Measurements from ENCODE around the gene RASGRP1. TPM values are rescaled to one million over a fixed set of nuclear protein-coding genes. Genes with fewer than 3 reads are reported as not detected.

Gene RASGRP1
- total RNA-seq, 1 experiment from 2014 or later: not detected

DNA sequence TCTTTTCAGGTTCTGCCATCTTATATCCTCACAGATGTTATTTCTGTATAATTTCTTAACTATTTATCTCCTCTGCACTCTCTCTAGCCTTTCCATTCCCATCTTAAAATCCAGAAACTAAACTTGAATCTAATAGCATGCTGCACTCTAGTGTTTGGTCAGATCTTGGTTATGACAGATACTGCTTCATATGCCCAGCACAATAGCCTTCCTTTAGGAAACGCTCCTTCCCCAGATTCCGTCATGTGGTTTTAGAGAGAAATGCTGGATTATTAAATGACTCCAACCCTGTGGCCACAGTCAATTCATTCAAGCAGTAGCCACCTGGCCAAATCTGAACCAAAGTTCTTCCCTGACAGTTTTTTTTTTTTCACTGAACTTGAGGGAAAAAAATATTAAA is 19.4 kb downstream of the RASGRP1 start:
- Mint-ChIP-seq H3K4me3 (ENCODE audit: unreplicated experiment) (no peak overlapping the region), H3K4me1 (ENCODE audit: insufficient read depth, unreplicated experiment) (no peaks in the 10 kb centered on the region), H3K27ac (ENCODE audit: low read depth, unreplicated experiment) (no peak overlapping the region), H3K9me3 (ENCODE audit: unreplicated experiment) (no peaks in the 10 kb centered on the region), H3K27me3 (ENCODE audit: insufficient read depth, unreplicated experiment) (peaks cover 19% of the 10 kb centered on the region), H3K36me3 (ENCODE audit: insufficient read depth, unreplicated experiment) (no peaks in the 10 kb centered on the region)
- CTCF ChIA-PET: interaction anchor here (0.6 to 1.9 kb wide), 5 partner anchors 10 to 549 kb away, joined by 3 to 5 read pairs (median 3); no protein-coding TSS in a partner anchor
- intact Hi-C loops (cut with micrococcal nuclease): no loop called here
- no TSS peak for BruUV-seq (replicated peaks)
- no peak for DNase-seq (ENCODE audit: unreplicated experiment)
- TF ChIP-seq, protein P1, sequence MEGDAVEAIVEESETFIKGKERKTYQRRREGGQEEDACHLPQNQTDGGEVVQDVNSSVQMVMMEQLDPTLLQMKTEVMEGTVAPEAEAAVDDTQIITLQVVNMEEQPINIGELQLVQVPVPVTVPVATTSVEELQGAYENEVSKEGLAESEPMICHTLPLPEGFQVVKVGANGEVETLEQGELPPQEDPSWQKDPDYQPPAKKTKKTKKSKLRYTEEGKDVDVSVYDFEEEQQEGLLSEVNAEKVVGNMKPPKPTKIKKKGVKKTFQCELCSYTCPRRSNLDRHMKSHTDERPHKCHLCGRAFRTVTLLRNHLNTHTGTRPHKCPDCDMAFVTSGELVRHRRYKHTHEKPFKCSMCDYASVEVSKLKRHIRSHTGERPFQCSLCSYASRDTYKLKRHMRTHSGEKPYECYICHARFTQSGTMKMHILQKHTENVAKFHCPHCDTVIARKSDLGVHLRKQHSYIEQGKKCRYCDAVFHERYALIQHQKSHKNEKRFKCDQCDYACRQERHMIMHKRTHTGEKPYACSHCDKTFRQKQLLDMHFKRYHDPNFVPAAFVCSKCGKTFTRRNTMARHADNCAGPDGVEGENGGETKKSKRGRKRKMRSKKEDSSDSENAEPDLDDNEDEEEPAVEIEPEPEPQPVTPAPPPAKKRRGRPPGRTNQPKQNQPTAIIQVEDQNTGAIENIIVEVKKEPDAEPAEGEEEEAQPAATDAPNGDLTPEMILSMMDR (IDR thresholded peaks at IDR 0.05; ENCODE audit: unreplicated experiment): no peak
- POLR2A ChIA-PET: no interaction called here

DNA sequence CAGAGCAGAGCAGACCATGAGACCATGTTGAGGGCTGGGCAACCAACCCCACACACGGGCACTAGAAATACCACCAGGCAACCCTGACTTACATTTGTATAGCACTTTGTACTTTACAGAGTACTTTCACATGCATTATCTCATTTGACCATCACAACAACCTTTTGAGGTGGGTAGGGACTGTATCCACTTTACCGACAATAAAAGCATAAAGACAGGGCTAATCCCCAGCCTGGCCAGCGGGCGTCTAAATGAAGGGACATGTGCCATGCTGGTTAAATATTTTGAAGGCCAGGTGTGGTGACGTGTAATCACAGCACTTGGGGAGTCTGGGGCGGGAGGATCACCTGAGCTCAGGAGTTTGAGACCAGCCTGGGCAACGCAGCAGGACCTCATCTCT is 23.6 kb downstream of the RASGRP1 start:
- CTCF ChIA-PET: interaction anchor here (1.0 to 1.8 kb wide), 4 partner anchors 11 to 143 kb away, joined by 3 to 8 read pairs (median 4); partner anchors contain the start of gene RASGRP1
- no peak overlapping the region for H3K4me3 Mint-ChIP-seq (ENCODE audit: unreplicated experiment)
- no peak overlapping the region for H3K27ac Mint-ChIP-seq (ENCODE audit: low read depth, unreplicated experiment)
- BruUV-seq (replicated peaks): no TSS peak
- no peak for DNase-seq (ENCODE audit: unreplicated experiment)
- H3K27me3 Mint-ChIP-seq (ENCODE audit: insufficient read depth, unreplicated experiment): no peaks in the 10 kb centered on the region
- H3K9me3 Mint-ChIP-seq (ENCODE audit: unreplicated experiment): no peaks in the 10 kb centered on the region
- POLR2A ChIA-PET: no interaction called here
- intact Hi-C loops (cut with micrococcal nuclease): no loop called here
- H3K4me1 Mint-ChIP-seq (ENCODE audit: insufficient read depth, unreplicated experiment): peaks cover 3% of the 10 kb centered on the region
- no peaks in the 10 kb centered on the region for H3K36me3 Mint-ChIP-seq (ENCODE audit: insufficient read depth, unreplicated experiment)
- TF ChIP-seq, protein P1 (IDR thresholded peaks at IDR 0.05; ENCODE audit: unreplicated experiment): no peak

DNA sequence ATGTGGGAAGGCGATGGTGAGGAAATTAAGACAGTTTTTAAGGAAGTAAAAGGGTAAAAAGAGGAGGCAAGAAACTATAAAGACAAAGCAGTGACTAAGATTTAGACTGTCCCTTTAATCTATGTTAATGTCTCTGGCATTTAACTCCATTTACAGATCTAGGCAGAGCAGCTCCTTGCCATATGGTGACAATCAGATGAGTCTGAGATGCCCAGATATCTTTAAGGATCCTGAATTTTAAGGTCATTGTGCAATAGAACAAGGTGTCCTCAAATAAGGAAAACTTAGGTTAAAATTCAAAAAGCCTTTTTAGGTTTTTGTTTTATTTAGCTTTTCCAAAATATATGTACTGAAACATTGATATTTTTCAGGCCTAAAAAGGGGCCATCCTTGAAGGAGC is 24.1 kb downstream of the RASGRP1 start:
- no TSS peak for BruUV-seq (replicated peaks)

DNA sequence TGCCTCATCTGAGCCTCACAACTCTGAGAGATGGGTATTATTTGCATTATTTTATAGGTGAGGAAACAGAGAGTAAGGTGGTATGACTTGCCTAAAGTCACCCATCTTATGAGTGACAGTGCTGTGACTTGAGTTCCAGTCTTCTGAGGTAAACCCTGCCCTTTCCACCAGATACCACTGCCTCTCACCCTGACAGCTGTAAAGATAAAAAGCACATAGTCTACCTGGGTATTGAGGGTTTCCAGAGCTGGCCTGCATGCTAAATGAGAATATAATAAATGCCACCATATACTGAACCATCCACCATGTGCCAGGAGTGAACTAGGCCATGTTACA is 25.6 kb downstream of the RASGRP1 start:
- Mint-ChIP-seq H3K27me3 (ENCODE audit: insufficient read depth, unreplicated experiment) (no peaks in the 10 kb centered on the region), H3K27ac (ENCODE audit: low read depth, unreplicated experiment) (no peak overlapping the region), H3K9me3 (ENCODE audit: unreplicated experiment) (no peaks in the 10 kb centered on the region), H3K4me3 (ENCODE audit: unreplicated experiment) (no peak overlapping the region), H3K36me3 (ENCODE audit: insufficient read depth, unreplicated experiment) (no peaks in the 10 kb centered on the region), H3K4me1 (ENCODE audit: insufficient read depth, unreplicated experiment) (peaks cover 5% of the 10 kb centered on the region)
- no peak for DNase-seq (ENCODE audit: unreplicated experiment)
- intact Hi-C loops (cut with micrococcal nuclease): no loop called here
- TF ChIP-seq, protein P1 (IDR thresholded peaks at IDR 0.05; ENCODE audit: unreplicated experiment): no peak
- ChIA-PET POLR2A (no interaction called here), CTCF (no interaction called here)
- BruUV-seq (replicated peaks): no TSS peak

More for the DNA sequence above, 24.1 kb downstream of the RASGRP1 start:
- Mint-ChIP-seq H3K9me3 (ENCODE audit: unreplicated experiment) (no peaks in the 10 kb centered on the region), H3K4me3 (ENCODE audit: unreplicated experiment) (no peak overlapping the region), H3K4me1 (ENCODE audit: insufficient read depth, unreplicated experiment) (peaks cover 5% of the 10 kb centered on the region), H3K27ac (ENCODE audit: low read depth, unreplicated experiment) (no peak overlapping the region), H3K36me3 (ENCODE audit: insufficient read depth, unreplicated experiment) (no peaks in the 10 kb centered on the region), H3K27me3 (ENCODE audit: insufficient read depth, unreplicated experiment) (no peaks in the 10 kb centered on the region)
- ChIA-PET CTCF (interaction anchor here (1.2 to 1.8 kb wide), 2 partner anchors 23 to 143 kb away, joined by 3 to 8 read pairs; partner anchors contain the start of gene RASGRP1), POLR2A (no interaction called here)
- no peak for DNase-seq (ENCODE audit: unreplicated experiment)
- intact Hi-C loops (cut with micrococcal nuclease): no loop called here
- TF ChIP-seq, protein P1 (IDR thresholded peaks at IDR 0.05; ENCODE audit: unreplicated experiment): no peak
